Measurements from ENCODE around the gene OGT.
"Not testable (repeated sequence)": the region's sequence is repeated elsewhere in the genome, so short reads cannot be mapped to it uniquely, and the experiment has no call there.

The OGT gene

DNA sequence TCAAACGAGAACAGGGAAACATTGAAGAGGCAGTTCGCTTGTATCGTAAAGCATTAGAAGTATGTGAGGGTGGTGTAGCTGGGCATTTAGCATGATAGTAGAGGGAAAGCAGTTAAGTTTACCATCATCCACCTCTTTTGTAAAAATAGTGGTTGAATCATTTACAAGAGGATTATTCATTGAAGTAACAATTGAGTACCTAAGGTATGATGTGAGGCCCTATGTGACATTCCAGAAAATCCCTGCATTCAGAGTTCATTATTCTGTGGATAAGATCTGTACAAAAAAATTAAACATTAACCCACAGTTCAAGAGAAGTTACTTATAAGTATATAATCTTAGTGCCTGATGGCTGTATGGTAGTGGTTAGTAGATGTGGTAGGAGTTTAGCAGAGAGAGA is 23.1 kb downstream of the OGT start:
- TF ChIP-seq, protein P1, sequence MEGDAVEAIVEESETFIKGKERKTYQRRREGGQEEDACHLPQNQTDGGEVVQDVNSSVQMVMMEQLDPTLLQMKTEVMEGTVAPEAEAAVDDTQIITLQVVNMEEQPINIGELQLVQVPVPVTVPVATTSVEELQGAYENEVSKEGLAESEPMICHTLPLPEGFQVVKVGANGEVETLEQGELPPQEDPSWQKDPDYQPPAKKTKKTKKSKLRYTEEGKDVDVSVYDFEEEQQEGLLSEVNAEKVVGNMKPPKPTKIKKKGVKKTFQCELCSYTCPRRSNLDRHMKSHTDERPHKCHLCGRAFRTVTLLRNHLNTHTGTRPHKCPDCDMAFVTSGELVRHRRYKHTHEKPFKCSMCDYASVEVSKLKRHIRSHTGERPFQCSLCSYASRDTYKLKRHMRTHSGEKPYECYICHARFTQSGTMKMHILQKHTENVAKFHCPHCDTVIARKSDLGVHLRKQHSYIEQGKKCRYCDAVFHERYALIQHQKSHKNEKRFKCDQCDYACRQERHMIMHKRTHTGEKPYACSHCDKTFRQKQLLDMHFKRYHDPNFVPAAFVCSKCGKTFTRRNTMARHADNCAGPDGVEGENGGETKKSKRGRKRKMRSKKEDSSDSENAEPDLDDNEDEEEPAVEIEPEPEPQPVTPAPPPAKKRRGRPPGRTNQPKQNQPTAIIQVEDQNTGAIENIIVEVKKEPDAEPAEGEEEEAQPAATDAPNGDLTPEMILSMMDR (conservative IDR thresholded peaks at IDR 0.05): no peak
- H3K27ac ChIP-seq: peak overlapping the region; percentile 23

DNA sequence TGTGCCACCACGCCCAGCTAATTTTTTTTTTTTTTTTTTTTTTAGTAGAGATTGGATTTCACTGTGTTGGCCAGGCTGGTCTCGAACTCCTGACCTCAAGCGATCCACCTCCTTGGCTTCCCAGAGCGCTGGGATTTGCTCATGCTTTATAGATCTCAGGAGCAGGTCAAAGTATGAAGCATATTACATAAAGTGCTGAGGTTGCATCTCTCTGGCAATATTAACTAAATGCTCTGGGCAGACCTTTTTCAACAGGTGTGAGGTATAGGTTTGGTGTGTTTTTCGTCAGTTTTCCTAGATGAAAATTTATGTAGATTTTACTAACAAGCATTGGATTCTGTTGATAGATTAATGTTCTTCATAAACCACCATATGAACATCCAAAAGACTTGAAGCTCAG is 26.0 kb downstream of the OGT start:
- TF ChIP-seq, protein P1 (conservative IDR thresholded peaks at IDR 0.05): no peak
- no peak overlapping the region for H3K27ac ChIP-seq

DNA sequence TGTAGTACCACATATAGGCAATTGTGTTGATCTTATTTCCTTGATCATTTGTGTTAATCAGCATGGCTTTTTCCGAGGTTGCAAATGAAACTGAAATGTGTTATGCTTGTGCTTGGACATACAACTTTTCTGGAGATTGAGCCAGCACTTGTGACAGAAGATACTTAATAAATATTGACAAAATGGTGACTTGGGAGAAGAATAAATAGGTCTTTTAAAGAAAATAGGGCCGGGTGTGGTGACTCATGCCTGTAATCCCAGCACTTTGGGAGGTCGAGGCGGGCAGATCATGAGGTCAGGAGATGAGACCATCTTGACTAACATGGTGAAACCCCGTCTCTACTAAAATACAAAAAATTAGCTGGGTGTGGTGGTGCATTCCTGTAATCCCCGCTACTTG is 26.9 kb downstream of the OGT start:
- not testable (repeated sequence) for H3K27ac ChIP-seq

DNA sequence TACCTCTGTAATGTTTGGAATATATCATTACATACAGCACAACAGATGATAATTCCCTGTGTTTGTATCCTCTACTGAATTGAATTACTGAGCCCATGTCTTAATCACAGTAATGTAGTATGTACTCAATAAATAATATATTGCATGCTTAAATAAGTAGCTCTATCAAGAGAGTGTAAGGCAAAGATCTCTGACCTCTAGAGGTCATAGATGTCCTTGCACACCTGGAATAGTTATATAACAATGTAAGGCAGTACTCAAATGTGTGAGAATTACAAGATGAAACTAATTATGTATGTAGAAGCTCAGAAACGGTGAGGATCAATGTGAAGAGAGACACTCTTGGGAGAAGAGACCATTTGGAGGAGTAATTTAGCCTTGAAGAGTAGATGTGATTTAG is 31.0 kb downstream of the OGT start:
- no peak overlapping the region for H3K27ac ChIP-seq
- TF ChIP-seq, protein P1 (conservative IDR thresholded peaks at IDR 0.05): no peak

DNA sequence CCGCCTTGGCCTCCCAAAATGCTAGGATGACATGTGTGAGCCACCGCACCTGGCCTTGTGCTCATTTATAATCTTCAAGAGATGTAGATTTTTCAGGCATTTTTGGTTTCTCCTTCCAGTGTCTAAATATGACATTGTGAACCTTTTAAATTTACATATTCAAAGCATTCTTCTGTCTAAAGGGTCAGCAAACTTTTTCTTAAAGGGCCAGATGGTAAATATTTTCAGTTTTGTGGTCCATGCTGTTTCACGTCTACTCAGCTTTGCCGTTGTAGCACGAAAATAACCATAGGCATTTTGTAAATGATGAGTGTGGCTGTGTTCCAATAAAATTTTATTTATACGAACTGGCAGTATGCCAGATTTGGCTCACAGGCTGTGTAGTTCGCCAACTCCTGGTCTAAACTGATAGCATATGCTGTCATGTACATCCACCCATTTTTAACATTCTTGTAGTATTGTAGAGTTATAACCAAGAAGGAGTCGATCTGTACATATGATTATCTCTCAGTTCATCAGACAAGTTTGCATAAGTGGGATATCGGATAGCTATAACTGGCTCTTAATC is 32.7 kb downstream of the OGT start:
- no peak overlapping the region for H3K27ac ChIP-seq
- TF ChIP-seq, protein P1 (conservative IDR thresholded peaks at IDR 0.05): no peak

DNA sequence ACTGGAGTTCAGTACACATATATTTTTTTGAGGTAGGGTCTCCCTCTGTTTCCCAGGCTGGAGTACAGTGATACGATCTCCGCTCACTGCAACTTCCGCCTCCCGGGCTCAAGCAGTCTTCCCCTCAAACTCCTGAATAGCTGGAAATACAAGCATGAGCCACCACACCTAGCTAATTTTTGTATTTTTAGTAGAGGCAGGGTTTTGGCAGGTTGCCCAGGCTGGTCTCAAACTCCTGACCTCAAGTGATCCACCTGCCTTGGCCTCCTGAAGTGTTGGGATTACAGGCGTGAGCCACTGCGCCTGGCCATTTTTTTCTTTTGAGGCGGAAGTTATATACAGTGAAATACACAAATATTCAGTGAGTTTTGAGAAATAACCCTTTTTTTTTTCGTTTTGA is 38.5 kb downstream of the OGT start:
- not testable (repeated sequence) for H3K27ac ChIP-seq

DNA sequence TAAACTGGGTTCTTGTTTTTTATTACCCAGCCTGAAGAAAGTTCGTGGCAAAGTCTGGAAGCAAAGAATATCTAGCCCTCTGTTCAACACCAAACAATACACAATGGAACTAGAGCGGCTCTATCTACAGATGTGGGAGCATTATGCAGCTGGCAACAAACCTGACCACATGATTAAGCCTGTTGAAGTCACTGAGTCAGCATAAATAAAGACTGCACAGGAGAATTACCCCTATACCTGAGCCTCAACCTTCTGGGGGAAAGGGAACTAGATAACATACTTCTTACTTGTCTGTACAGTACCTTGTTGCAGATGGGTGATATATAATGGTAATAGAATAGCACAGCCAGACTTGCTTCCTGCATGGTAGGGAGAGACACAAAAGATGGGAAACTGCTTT is 40.7 kb downstream of the OGT start:
- H3K27ac ChIP-seq: no peak overlapping the region
- TF ChIP-seq, protein P1 (conservative IDR thresholded peaks at IDR 0.05): no peak

DNA sequence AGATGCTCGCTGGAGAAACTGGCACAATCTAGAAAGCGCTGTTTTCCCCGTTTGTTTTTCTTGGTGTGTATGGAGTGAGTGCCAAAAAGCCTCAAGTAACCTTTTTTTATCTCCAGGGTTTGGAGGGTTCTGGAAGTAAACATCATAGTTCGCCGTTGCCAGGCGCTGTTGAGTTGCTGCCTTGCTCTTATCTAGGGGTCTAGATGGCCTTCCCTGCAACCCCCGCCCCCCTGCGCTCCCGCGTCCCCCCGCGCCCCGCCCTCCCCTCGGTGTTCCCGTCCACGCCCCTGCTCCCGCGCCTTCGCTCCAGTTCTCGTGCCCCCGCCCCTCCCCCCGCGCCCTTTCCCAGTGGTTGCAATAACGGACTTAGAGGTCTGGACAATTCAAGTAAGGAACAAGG is 44.8 kb downstream of the OGT start:
- no peak overlapping the region for H3K27ac ChIP-seq

More for the DNA sequence above, 44.8 kb downstream of the OGT start:
- TF ChIP-seq, protein P1 (conservative IDR thresholded peaks at IDR 0.05): no peak
